Measurements from ENCODE around the gene LHFPL6. TPM values are rescaled to one million over a fixed set of nuclear protein-coding genes. Genes with fewer than 3 reads are reported as not detected.

The LHFPL6 gene
- total RNA-seq, 2 donors from 2014 or later = 0.52 to 2.8 TPM

GRCh38 chr13:39536906-39537305, 66.1 kb downstream of the LHFPL6 start:
- Mint-ChIP-seq H3K36me3 (no peaks in the 10 kb centered on the region), H3K9me3 (no peaks in the 10 kb centered on the region), H3K27ac (no peak overlapping the region)
- no peak for ATAC-seq
- DNase-seq (ENCODE audit: low spot score in 2 of 2) = no peak

DNA sequence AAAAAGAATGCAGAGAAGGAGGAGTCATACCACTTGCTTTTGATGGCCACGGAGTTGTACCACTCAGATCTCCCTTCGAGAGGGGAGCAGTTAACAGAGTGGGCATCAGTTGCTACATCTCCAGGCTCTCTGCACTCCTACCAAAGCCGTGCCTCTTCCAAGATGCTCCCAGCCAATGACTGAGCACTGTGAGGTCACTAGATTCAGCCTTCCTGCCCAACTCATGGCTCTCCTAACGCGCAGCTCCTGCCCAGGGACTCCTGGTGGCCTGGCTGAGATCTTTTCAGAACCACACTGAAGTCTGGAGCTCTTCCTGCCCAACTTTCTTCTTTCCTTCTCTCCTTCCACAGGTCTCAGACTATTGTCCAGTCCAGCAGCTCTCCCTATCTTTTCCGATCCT, 66.7 kb downstream of the LHFPL6 start:
- no peak overlapping the region for H3K27ac Mint-ChIP-seq
- DNase-seq (ENCODE audit: low spot score in 2 of 2) = no peak
- no peaks in the 10 kb centered on the region for H3K9me3 Mint-ChIP-seq
- no peak for ATAC-seq
- H3K36me3 Mint-ChIP-seq = no peaks in the 10 kb centered on the region

GRCh38 chr13:39533651-39534150, 69.3 kb downstream of the LHFPL6 start:
- ATAC-seq (no peak), DNase-seq (ENCODE audit: low spot score in 2 of 2) (no peak)
- Mint-ChIP-seq H3K36me3 (no peaks in the 10 kb centered on the region), H3K9me3 (no peaks in the 10 kb centered on the region), H3K27ac (no peak overlapping the region)

GRCh38 chr13:39531646-39532045, 71.3 kb downstream of the LHFPL6 start:
- no peak for DNase-seq (ENCODE audit: low spot score in 2 of 2)

DNA sequence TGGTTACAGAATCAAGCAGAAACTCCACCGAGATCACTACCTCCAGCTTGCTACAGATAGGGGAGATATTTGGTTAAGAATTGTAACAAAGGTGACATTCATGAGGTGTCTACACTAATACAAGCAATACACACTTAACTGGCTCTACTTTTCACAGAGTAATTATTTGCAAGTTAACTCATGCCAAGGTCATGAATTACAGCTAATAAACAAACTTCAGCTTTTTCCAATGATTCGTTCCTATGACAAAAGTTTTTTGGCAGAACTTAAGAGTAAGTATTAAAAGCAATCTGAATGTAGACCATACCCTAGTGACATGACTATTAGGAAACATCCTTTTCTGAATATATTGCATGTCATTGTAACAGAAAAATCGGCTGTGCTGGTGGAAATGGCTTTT, 72.1 kb downstream of the LHFPL6 start:
- no peak for DNase-seq (ENCODE audit: low spot score in 2 of 2)
- ATAC-seq = no peak
- H3K9me3 Mint-ChIP-seq = no peaks in the 10 kb centered on the region
- no peak overlapping the region for H3K27ac Mint-ChIP-seq
- no peaks in the 10 kb centered on the region for H3K36me3 Mint-ChIP-seq

More at GRCh38 chr13:39531646-39532045, 71.3 kb downstream of the LHFPL6 start:
- no peaks in the 10 kb centered on the region for H3K9me3 Mint-ChIP-seq
- no peaks in the 10 kb centered on the region for H3K36me3 Mint-ChIP-seq
- no peak for ATAC-seq
- no peak overlapping the region for H3K27ac Mint-ChIP-seq

DNA sequence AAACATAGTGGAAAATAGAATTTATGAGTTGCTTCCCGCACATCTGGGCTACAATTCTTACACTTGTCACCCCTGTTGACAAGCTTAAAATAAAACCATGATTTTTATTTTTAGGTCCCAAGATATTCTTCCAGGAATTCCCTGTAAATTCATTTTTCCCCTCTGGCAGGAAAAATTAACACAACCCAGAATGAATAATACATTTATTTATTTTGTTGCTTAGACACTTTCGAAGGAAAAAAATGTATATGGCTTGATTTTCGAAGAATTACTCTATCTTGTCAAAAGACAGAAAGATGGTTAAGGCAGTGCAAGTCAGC, 74.4 kb downstream of the LHFPL6 start:
- no peak for ATAC-seq
- no peak overlapping the region for H3K27ac Mint-ChIP-seq
- no peak for DNase-seq (ENCODE audit: low spot score in 2 of 2)
- H3K9me3 Mint-ChIP-seq = no peaks in the 10 kb centered on the region
- H3K36me3 Mint-ChIP-seq = no peaks in the 10 kb centered on the region

DNA sequence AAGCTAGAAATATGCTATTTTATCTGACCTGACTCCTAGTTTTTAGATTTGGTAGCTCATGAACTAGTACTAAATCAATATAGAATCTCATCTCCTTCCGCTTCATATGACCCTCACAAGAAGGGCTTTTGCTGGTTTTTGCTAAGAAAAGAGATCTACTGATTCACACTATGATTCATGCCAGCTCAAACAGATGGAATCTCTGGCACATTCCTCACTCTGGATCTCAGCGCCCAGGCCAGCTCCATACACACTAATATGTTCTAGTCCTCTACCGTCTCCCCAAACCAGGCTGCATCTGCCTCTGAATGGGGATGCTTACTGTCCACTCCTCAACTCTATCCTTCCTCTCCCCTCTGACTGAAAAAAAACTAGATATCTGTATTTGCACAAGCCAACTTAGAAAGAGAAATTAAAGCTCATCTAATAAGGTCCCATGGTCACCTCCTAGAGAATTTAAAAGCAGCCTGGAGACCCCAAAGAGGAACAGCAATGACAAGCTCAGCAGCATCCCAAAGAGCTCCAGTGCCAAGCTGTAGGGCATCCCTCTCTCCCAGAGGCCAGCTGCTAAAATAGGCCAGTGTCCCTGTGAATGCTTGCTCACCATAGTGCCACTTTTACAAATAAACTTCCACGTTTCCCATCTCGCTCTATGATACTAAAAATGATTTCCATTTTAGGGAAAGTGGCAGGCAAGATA, 74.9 kb downstream of the LHFPL6 start:
- ATAC-seq = no peak
- no peak overlapping the region for H3K27ac Mint-ChIP-seq
- H3K9me3 Mint-ChIP-seq = no peaks in the 10 kb centered on the region
- no peaks in the 10 kb centered on the region for H3K36me3 Mint-ChIP-seq
- DNase-seq (ENCODE audit: low spot score in 2 of 2) = no peak

GRCh38 chr13:39527301-39527700, 75.7 kb downstream of the LHFPL6 start:
- ATAC-seq (no peak), DNase-seq (ENCODE audit: low spot score in 2 of 2) (no peak)
- Mint-ChIP-seq H3K9me3 (no peaks in the 10 kb centered on the region), H3K36me3 (no peaks in the 10 kb centered on the region), H3K27ac (no peak overlapping the region)

DNA sequence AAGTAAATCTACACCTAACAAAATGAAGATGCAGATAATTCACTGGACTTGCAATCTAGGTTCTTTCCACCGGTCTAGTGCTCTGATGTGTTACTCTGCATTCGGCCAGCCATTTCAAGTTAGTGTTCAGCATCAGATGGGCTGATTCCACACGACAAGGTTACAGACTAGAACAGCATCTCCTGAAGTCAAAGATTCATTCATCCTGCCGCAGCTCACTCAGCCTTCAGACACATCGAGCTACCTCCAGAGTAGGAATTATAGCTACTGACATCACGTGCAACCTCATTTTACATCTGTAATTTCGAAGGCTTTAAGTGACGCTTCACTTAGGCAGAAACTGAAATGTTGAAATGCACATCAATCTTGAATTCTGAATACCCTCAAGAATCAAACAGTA, 76.5 kb downstream of the LHFPL6 start:
- ATAC-seq (no peak), DNase-seq (ENCODE audit: low spot score in 2 of 2) (no peak)
- H3K27ac Mint-ChIP-seq = no peak overlapping the region
- H3K9me3 Mint-ChIP-seq = no peaks in the 10 kb centered on the region
- H3K36me3 Mint-ChIP-seq = no peaks in the 10 kb centered on the region

GRCh38 chr13:39525506-39525905, 77.5 kb downstream of the LHFPL6 start:
- Mint-ChIP-seq H3K36me3 (no peaks in the 10 kb centered on the region), H3K9me3 (no peaks in the 10 kb centered on the region), H3K27ac (no peak overlapping the region)
- DNase-seq (ENCODE audit: low spot score in 2 of 2) (no peak), ATAC-seq (no peak)

DNA sequence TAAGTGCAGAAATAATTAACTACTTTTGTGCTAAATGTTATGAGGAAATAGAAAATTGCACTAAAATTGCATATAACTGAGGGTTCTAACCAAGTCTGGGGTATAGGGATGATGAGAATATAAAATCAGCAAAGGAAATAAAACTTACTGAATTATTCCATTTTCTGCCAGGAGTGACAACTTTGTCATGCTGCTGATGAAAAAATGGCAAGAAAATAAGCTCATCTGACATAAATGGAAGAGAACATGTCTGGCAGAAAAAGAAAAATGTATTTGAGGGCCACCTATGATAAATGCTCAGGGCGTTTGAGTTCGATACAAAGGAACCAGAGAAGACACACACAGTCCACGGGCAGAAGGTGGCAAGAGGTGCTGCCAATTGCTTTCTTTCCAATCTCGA, 78.2 kb downstream of the LHFPL6 start:
- Mint-ChIP-seq H3K36me3 (no peaks in the 10 kb centered on the region), H3K9me3 (no peaks in the 10 kb centered on the region), H3K27ac (no peak overlapping the region)
- DNase-seq (ENCODE audit: low spot score in 2 of 2) (no peak), ATAC-seq (no peak)

GRCh38 chr13:39522329-39522728, 80.7 kb downstream of the LHFPL6 start:
- no peaks in the 10 kb centered on the region for H3K36me3 Mint-ChIP-seq
- no peak overlapping the region for H3K27ac Mint-ChIP-seq
- ATAC-seq (no peak), DNase-seq (ENCODE audit: low spot score in 2 of 2) (no peak)
- H3K9me3 Mint-ChIP-seq = no peaks in the 10 kb centered on the region

GRCh38 chr13:39521701-39522100, 81.3 kb downstream of the LHFPL6 start:
- H3K27ac Mint-ChIP-seq = no peak overlapping the region
- DNase-seq (ENCODE audit: low spot score in 2 of 2) = no peak
- no peak for ATAC-seq
- H3K36me3 Mint-ChIP-seq = no peaks in the 10 kb centered on the region
- H3K9me3 Mint-ChIP-seq = no peaks in the 10 kb centered on the region

GRCh38 chr13:39516096-39516495, 86.9 kb downstream of the LHFPL6 start:
- Mint-ChIP-seq H3K27ac (no peak overlapping the region), H3K36me3 (no peaks in the 10 kb centered on the region), H3K9me3 (no peaks in the 10 kb centered on the region)
- DNase-seq (ENCODE audit: low spot score in 2 of 2) (no peak), ATAC-seq (no peak)

DNA sequence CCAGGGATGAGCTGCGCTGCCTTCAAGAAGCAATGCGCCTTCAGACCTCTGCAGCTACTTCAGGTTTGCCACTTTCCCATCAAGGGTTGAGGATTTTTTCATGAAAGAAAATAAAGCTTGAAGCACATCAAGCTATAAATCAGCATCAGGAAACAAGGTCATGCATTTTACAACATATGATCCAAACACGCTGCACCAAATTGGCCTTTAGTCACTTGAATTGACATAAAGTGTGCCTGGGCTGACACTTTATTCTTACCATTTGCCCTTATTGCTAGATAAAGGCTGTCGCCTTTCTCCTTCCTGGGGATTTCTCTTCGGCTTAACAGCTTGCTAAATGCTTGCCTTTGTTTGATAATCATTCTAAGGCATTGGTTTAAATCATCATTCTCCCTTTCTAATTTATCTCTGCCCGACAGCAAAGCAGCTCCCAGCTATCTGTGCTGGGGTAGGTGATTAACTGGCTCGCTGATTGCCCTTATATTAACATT, 87.7 kb downstream of the LHFPL6 start:
- H3K36me3 Mint-ChIP-seq = no peaks in the 10 kb centered on the region
- ATAC-seq = no peak
- no peak for DNase-seq (ENCODE audit: low spot score in 2 of 2)
- H3K27ac Mint-ChIP-seq = no peak overlapping the region
- no peaks in the 10 kb centered on the region for H3K9me3 Mint-ChIP-seq

- H3K27ac Mint-ChIP-seq = no peak overlapping the region
- H3K9me3 Mint-ChIP-seq = no peaks in the 10 kb centered on the region
- DNase-seq (ENCODE audit: low spot score in 2 of 2) (no peak), ATAC-seq (no peak)
- no peaks in the 10 kb centered on the region for H3K36me3 Mint-ChIP-seq
Observed at GRCh38 chr13:39512687-39513086, 90.3 kb downstream of the LHFPL6 start.

DNA sequence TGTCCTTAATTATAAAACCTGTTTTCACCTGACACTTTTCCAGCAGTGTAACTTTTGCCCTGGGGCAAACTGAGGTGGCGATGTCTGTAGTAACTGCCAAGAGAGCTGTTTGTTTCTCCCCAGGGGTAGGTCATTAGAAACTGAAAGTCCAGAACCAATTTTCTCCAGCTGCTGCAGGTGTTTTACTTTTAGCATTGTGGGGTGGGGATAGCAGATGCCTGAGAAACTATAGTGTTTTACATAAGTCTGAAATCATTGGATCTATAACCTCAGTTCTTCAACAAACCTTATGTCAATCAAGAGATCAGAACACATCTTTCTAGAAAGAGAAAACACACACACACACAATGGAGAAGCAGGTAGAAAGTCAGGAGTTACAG, 92.7 kb downstream of the LHFPL6 start:
- no peaks in the 10 kb centered on the region for H3K9me3 Mint-ChIP-seq
- H3K36me3 Mint-ChIP-seq = no peaks in the 10 kb centered on the region
- DNase-seq (ENCODE audit: low spot score in 2 of 2) (no peak), ATAC-seq (no peak)
- no peak overlapping the region for H3K27ac Mint-ChIP-seq

DNA sequence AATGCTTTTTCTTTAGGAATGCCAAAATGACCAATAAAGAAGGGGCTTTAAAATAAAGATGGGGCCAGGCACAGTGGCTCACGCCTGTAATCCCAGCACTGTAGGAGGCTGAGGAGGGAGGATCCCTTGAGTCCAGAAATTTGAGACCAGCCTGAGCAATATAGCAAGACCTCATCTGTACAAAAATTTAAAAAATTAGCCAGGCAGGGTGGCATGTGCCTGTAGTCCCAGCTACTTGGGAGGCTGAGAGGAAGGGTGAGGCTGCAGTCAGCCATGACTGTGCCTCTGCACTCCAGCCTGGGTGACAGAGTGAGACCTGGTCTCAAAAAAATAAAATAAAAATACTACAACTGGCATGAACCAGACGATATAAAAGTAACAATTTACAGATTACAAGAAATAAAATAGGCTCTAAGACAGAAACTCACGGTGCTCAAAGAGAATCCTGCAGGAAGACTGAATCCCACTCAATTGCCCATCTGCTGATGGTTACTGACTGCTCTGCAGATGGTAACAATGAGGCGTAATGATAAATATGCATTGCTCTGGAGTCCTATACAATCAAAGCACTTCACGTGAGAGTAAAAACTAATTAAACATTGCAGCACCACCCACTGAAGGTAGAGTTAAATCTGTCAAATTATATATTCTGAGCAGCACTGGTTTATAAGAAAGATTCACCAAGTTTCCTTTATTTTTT, 93.2 kb downstream of the LHFPL6 start:
- H3K36me3 Mint-ChIP-seq = no peaks in the 10 kb centered on the region
- ATAC-seq = no peak
- no peak overlapping the region for H3K27ac Mint-ChIP-seq

More for the DNA sequence above, 93.2 kb downstream of the LHFPL6 start:
- no peak for DNase-seq (ENCODE audit: low spot score in 2 of 2)
- H3K9me3 Mint-ChIP-seq = no peaks in the 10 kb centered on the region

All from activated naive CD4-positive, alpha-beta T cell treated with anti-CD3 and anti-CD28 coated beads, Interleukin-2, amount 50 U/mL, for 72 hours (primary cell).